GM12878 (cell line): ENCODE data around the gene RNF220. TPM values are rescaled to one million over a fixed set of nuclear protein-coding genes. Genes with fewer than 3 reads are reported as not detected.

ENCODE experiments used
- CBX5 ChIP-seq: sonication (generic); IDR thresholded peaks from 2 replicates; pipeline ENCODE4 v1.6.1; 2016; ENCODE audit warnings: low read depth, moderate library complexity, mild to moderate bottlenecking, inconsistent platforms
- GABPA ChIP-seq: IDR thresholded peaks from 2 replicates; pipeline ENCODE4 v1.6.1; 2014; ENCODE audit warnings: antibody characterized with exemption, low read depth, mild to moderate bottlenecking, inconsistent platforms
- KAT2A ChIP-seq: conservative IDR thresholded peaks from 2 replicates; pipeline ENCODE4 v1.6.1; 2011; ENCODE audit warnings: low read depth, low read length; ENCODE audit not compliant: control insufficient read depth
- KLF5 ChIP-seq: fragments of 450-650 bp; IDR thresholded peaks from 2 replicates; pipeline ENCODE4 v1.6.1; 2014; ENCODE audit warnings: mild to moderate bottlenecking; ENCODE audit not compliant: partially characterized antibody
- NBN ChIP-seq: fragments of 450-650 bp; IDR thresholded peaks from 2 replicates; pipeline ENCODE4 v1.6.1; 2016
- NFIC ChIP-seq: IDR thresholded peaks from 2 replicates; pipeline ENCODE4 v1.6.1; 2012; ENCODE audit warnings: low read depth, mild to moderate bottlenecking, inconsistent platforms, low read length, moderate library complexity
- RELB ChIP-seq: fragments of 450-650 bp; IDR thresholded peaks from 2 replicates; pipeline ENCODE4 v1.6.1; 2017; ENCODE audit warnings: low read depth, mild to moderate bottlenecking, moderate library complexity
- STAT1 ChIP-seq: fragments of 450-650 bp; conservative IDR thresholded peaks from 2 replicates; pipeline ENCODE4 v1.6.1; 2014; ENCODE audit warnings: antibody characterized with exemption, mild to moderate bottlenecking
- ZSCAN29 ChIP-seq: fragments of 450-650 bp; IDR thresholded peaks from 2 replicates; pipeline ENCODE4 v1.6.1; 2017; ENCODE audit warnings: mild to moderate bottlenecking, moderate library complexity
- polyA plus RNA-seq, 11 experiments: library from polyadenylated mRNA; depleted of rRNA in 4 of 11; unstranded in 6 of 11; stranded (reverse) in 5 of 11; fragments of >200 nt; fragmentation: Nextera tagmentation in 4 of 11; fragmentation: Illumina TruSeq in 1 of 11; extraction: Ambion mirVana in 4 of 11; extraction: Trizol in 1 of 11; gene quantifications; 1 replicate in 1 of 11; 2 replicates in 10 of 11; pipeline versions ENCODE4 v1.2.1 to v1.2.3, GENCODE V29; 2011 to 2016; ENCODE audit warnings: inconsistent platforms in 2 of 11, missing spikeins in 2 of 11, low read depth in 1 of 11
- total RNA-seq, 4 experiments: library from RNA; depleted of rRNA in 3 of 4; stranded (reverse); fragments of >200 nt in 3 of 4; fragmentation: Illumina TruSeq in 1 of 4; extraction: Trizol in 1 of 4; gene quantifications; 2 replicates each; pipeline versions ENCODE4 v1.2.1 to v1.2.3, GENCODE V29; 2013 to 2021
- TF ChIP-seq, protein P1 (sequence below): fragments of 450-650 bp; IDR thresholded peaks from 2 replicates; pipeline ENCODE4 v1.6.1; 2016; ENCODE audit warnings: mild to moderate bottlenecking, moderate library complexity, borderline replicate concordance

The RNF220 gene
- total and polyA plus RNA-seq, 10 of the 15 experiments (the other 5 are each of a cell fraction or from before 2014, with no cell fraction given): 4.6 to 84.1 (median 53.7) TPM

- TF ChIP-seq RELB (no peak), NBN (no peak), KLF5 (no peak), KAT2A (no peak), STAT1 (no peak), ZSCAN29 (no peak), CBX5 (no peak), GABPA (no peak), NFIC (no peak)
- TF ChIP-seq, protein P1, sequence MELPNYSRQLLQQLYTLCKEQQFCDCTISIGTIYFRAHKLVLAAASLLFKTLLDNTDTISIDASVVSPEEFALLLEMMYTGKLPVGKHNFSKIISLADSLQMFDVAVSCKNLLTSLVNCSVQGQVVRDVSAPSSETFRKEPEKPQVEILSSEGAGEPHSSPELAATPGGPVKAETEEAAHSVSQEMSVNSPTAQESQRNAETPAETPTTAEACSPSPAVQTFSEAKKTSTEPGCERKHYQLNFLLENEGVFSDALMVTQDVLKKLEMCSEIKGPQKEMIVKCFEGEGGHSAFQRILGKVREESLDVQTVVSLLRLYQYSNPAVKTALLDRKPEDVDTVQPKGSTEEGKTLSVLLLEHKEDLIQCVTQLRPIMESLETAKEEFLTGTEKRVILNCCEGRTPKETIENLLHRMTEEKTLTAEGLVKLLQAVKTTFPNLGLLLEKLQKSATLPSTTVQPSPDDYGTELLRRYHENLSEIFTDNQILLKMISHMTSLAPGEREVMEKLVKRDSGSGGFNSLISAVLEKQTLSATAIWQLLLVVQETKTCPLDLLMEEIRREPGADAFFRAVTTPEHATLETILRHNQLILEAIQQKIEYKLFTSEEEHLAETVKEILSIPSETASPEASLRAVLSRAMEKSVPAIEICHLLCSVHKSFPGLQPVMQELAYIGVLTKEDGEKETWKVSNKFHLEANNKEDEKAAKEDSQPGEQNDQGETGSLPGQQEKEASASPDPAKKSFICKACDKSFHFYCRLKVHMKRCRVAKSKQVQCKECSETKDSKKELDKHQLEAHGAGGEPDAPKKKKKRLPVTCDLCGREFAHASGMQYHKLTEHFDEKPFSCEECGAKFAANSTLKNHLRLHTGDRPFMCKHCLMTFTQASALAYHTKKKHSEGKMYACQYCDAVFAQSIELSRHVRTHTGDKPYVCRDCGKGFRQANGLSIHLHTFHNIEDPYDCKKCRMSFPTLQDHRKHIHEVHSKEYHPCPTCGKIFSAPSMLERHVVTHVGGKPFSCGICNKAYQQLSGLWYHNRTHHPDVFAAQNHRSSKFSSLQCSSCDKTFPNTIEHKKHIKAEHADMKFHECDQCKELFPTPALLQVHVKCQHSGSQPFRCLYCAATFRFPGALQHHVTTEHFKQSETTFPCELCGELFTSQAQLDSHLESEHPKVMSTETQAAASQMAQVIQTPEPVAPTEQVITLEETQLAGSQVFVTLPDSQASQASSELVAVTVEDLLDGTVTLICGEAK: no peak
These were observed 16.4 kb downstream of the RNF220 start (continued) for GRCh38 chr1:44421446-44421884.
